ENCODE measurements around the gene GDA. TPM values are rescaled to one million over a fixed set of nuclear protein-coding genes. Genes with fewer than 3 reads are reported as not detected.

Gene GDA
- total RNA-seq, 2 experiments from 2014 or later = not detected

DNA sequence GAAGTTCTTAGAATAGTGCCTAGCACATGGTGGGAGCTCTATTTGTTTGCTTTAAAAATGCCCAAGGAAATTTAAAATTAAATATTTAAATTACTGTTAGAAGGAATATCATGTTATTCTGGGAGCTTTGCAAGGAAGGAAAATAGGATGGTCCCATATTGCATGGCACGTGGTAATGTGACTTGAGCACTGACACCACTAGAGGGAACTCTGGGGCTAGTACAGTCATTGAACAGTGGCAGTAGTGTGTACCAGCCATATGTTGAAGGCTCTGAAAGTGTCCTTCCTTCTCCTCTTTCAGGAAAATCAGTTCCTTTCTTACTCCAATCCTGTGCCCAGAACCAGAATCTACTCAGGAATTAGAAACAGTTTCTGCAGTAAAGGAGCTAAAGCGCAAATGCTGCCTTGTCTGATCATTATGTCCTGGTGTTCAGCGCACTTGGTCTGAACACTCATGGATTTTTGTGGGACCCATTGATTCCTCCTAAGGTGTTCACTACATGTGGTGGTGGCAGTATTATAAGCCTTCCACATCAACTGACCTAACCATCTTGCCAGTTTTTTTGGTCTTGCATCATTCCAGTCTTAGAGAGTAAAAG lies 54.1 kb downstream of the GDA start:
- ChIA-PET POLR2A (interaction anchor here (0.6 kb wide), 1 partner anchor 58 kb away, joined by 4 read pairs; no protein-coding TSS in a partner anchor), CTCF (interaction anchor here (1.2 kb wide), 1 partner anchor 78 kb away, joined by 3 read pairs; no protein-coding TSS in a partner anchor)
- Mint-ChIP-seq H3K36me3 (ENCODE audit: low read depth) (no peaks in the 10 kb centered on the region), H3K4me1 (no peaks in the 10 kb centered on the region), H3K27me3 (peaks cover 7% of the 10 kb centered on the region), H3K9me3 (no peaks in the 10 kb centered on the region), H3K27ac (no peak overlapping the region), H3K4me3 (no peak overlapping the region)
- DNase-seq = no peak

DNA sequence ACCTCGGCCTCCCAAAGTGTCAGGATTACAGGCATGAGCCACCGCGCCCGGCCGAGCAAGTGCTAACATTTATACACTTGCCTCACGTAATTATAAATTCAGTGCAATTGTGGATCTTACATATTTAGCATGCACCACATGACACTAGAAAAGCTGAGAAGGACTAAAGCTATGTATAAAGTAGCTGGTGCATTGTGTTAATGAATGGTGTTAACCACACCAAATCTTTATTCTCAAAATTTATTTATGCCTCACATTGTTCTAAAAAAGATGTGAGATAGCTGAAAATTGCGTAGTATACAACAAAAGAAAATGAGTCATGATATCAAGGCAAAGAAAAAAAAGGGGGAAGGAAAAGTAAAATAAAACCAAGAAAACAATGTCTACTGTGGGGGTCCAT lies 54.8 kb downstream of the GDA start:
- POLR2A ChIA-PET = no interaction called here
- Mint-ChIP-seq H3K36me3 (ENCODE audit: low read depth) (no peaks in the 10 kb centered on the region), H3K4me1 (no peaks in the 10 kb centered on the region), H3K27me3 (peaks cover 9% of the 10 kb centered on the region), H3K9me3 (no peaks in the 10 kb centered on the region), H3K27ac (no peak overlapping the region), H3K4me3 (no peak overlapping the region)
- CTCF ChIA-PET = interaction anchor here (0.9 to 1.2 kb wide), 2 partner anchors 77 to 165 kb away, joined by 3 to 4 read pairs; no protein-coding TSS in a partner anchor
- DNase-seq = no peak

DNA sequence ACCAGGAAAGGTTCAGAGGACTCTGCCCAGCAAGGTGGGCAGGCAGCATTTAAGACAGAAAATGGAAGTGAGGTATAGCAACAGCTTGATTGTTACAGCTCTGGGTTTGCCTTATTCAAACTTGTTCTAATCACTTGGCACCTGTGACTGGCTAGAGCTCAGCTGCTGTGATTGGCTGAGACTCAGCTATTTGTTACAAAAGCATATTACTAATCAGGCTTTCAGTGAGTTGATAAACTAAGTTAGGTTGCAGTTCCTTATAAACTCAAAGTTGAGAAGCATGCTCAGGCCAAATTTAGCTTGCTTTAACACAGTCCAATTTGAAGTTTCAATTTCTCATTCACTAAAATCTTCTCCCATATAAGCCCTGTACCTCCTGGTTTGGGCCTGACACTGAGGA lies 56.3 kb downstream of the GDA start:
- Mint-ChIP-seq H3K36me3 (ENCODE audit: low read depth) (no peaks in the 10 kb centered on the region), H3K9me3 (no peaks in the 10 kb centered on the region), H3K4me3 (no peak overlapping the region), H3K27ac (no peak overlapping the region), H3K27me3 (peaks cover 13% of the 10 kb centered on the region), H3K4me1 (no peaks in the 10 kb centered on the region)
- ChIA-PET POLR2A (no interaction called here), CTCF (no interaction called here)
- DNase-seq = no peak

DNA sequence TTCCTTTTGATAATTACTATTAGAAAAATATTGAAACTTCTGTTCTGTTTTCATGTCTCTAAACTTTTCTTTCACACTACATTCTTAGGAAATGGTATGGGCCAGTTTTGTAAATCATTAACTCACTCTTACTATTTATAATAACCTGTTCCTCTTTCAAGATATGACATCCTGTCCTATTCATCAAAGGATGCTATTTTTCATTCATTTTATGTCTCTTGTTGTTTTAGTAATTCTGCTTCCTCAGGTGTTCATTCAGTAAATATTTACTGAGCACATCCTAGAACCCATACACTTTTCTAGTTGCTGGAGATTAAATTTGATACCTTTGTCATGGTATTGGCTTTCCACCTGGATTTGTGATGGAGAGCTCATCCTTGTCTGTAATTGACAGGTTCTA lies 58.0 kb downstream of the GDA start:
- peaks cover 18% of the 10 kb centered on the region for H3K27me3 Mint-ChIP-seq
- no peaks in the 10 kb centered on the region for H3K9me3 Mint-ChIP-seq
- POLR2A ChIA-PET = no interaction called here
- CTCF ChIA-PET = interaction anchor here (1.0 kb wide), 1 partner anchor 168 kb away, joined by 3 read pairs; no protein-coding TSS in a partner anchor
- H3K4me1 Mint-ChIP-seq = no peaks in the 10 kb centered on the region
- no peak overlapping the region for H3K27ac Mint-ChIP-seq
- no peaks in the 10 kb centered on the region for H3K36me3 Mint-ChIP-seq (ENCODE audit: low read depth)
- no peak for DNase-seq
- H3K4me3 Mint-ChIP-seq = no peak overlapping the region

DNA sequence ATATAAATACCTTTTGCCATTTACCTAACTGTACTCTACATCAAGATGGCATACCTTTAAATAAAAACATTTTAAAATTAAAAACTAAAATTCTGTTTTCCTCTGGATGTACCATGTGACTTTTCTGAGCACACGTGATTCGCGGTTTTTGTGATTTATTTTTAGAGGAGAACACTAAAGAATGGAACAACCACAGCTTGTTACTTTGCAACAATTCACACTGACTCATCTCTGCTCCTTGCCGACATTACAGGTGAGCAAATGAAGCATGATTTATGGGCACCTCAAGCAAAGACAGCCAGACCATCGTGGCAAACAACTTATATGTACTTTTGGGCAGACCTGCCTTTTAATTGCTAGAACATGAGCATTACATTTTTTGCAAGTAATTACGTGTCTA lies 61.3 kb downstream of the GDA start:
- H3K36me3 Mint-ChIP-seq (ENCODE audit: low read depth) = no peaks in the 10 kb centered on the region
- CTCF ChIA-PET = no interaction called here

DNA sequence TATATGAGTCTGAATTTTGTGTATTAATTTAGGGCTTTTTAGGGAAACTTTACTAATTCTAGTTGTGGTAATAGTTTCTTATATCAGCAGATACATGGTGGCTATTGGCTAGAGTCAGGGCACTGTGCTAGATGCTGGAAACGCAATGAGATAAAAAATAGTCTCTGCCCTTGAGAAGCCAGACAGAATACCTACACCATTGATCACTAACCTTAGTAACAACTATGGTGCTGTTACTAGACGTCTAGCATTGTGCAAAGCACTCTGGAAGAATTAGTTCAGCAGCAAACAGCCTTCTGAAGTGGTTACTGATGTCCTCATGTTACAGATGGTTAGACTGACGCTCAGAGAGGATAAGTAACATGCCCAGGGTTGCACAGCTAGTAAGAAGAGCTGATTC lies 61.8 kb downstream of the GDA start:
- Mint-ChIP-seq H3K4me3 (no peak overlapping the region), H3K27me3 (peaks cover 18% of the 10 kb centered on the region), H3K4me1 (no peaks in the 10 kb centered on the region), H3K9me3 (no peaks in the 10 kb centered on the region), H3K27ac (no peak overlapping the region), H3K36me3 (ENCODE audit: low read depth) (no peaks in the 10 kb centered on the region)
- CTCF ChIA-PET = no interaction called here
- POLR2A ChIA-PET = no interaction called here
- DNase-seq = no peak

More for the DNA sequence above, 61.3 kb downstream of the GDA start:
- POLR2A ChIA-PET = no interaction called here
- peaks cover 18% of the 10 kb centered on the region for H3K27me3 Mint-ChIP-seq
- no peak overlapping the region for H3K27ac Mint-ChIP-seq
- no peaks in the 10 kb centered on the region for H3K4me1 Mint-ChIP-seq
- H3K9me3 Mint-ChIP-seq = no peaks in the 10 kb centered on the region
- no peak overlapping the region for H3K4me3 Mint-ChIP-seq
- no peak for DNase-seq

DNA sequence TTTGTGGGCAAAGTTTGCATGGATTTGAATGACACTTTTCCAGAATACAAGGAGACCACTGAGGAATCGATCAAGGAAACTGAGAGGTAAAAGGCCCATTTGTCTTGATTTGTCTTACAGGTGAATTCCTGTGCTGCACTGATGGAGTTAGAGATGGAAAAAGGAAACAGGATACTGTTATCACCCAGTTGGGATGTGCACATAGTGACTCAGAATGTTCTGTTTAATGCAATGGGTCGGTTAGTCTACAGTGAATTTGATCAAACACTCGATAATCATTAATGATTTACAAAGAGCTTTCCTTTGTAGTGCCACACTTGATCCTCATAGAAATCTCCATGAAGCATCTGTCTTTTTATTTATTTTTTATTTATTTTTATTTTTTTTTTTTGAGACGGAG lies 64.7 kb downstream of the GDA start:
- no peak overlapping the region for H3K4me3 Mint-ChIP-seq
- POLR2A ChIA-PET = no interaction called here
- peaks cover 13% of the 10 kb centered on the region for H3K27me3 Mint-ChIP-seq
- H3K27ac Mint-ChIP-seq = no peak overlapping the region
- CTCF ChIA-PET = interaction anchor here (1.3 kb wide), 1 partner anchor 175 kb away, joined by 3 read pairs; no protein-coding TSS in a partner anchor
- H3K36me3 Mint-ChIP-seq (ENCODE audit: low read depth) = no peaks in the 10 kb centered on the region
- no peak for DNase-seq
- H3K9me3 Mint-ChIP-seq = no peaks in the 10 kb centered on the region
- no peaks in the 10 kb centered on the region for H3K4me1 Mint-ChIP-seq

DNA sequence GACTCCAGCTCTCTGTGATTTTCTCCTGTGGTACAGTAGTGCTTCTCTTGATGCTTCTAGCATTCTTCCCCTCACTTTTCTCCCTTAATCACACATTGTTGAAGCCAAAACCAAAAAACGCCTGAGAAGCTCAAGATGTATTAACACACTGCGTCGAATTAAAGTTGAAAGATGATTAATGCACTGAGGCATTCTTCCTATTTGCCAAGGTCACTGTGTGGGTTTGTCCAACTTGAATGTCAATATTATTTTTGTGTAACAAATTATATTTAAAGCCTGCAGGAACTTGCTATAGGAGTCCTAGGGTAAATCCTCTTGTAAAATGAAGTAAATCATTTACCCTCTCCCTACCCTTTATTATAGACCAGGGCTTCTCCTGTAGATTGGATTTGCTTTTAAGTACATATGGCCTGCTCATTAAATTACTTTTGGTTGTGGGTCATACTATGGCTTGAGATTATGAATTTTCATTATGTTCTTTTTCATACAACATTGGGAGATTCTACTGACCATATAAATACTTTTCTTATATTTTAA lies 68.1 kb downstream of the GDA start:
- Mint-ChIP-seq H3K9me3 (no peaks in the 10 kb centered on the region), H3K4me1 (no peaks in the 10 kb centered on the region), H3K4me3 (no peak overlapping the region), H3K27me3 (peaks cover 3% of the 10 kb centered on the region), H3K36me3 (ENCODE audit: low read depth) (no peaks in the 10 kb centered on the region), H3K27ac (no peak overlapping the region)
- POLR2A ChIA-PET = no interaction called here
- CTCF ChIA-PET = interaction anchor here (1.0 kb wide), 1 partner anchor 55 kb away, joined by 3 read pairs; no protein-coding TSS in a partner anchor
- no peak for DNase-seq

DNA sequence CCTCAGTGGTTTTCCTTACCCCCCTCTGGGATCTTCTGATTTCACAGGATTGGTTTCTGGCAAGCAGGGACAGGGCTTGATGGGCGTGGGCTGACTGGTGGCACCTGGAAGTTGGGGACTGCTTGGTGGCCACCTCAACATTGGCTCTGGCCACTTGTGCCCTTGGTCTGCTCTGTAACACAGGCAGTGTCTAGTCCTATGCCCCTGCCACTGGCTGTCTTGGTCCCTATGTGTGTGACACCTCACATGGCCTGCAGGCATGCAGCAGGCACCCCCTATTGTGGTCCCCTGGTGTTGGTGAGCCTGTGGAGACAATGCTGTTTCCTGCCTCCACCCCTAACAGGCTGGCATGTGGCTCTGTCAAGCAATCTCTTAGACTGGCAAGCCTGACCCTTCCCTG lies 71.3 kb downstream of the GDA start:
- peaks cover 7% of the 10 kb centered on the region for H3K27me3 Mint-ChIP-seq
- H3K36me3 Mint-ChIP-seq (ENCODE audit: low read depth) = no peaks in the 10 kb centered on the region
- CTCF ChIA-PET = no interaction called here
- H3K9me3 Mint-ChIP-seq = no peaks in the 10 kb centered on the region
- DNase-seq = no peak
- H3K4me3 Mint-ChIP-seq = no peak overlapping the region
- POLR2A ChIA-PET = no interaction called here
- no peak overlapping the region for H3K27ac Mint-ChIP-seq
- no peaks in the 10 kb centered on the region for H3K4me1 Mint-ChIP-seq

DNA sequence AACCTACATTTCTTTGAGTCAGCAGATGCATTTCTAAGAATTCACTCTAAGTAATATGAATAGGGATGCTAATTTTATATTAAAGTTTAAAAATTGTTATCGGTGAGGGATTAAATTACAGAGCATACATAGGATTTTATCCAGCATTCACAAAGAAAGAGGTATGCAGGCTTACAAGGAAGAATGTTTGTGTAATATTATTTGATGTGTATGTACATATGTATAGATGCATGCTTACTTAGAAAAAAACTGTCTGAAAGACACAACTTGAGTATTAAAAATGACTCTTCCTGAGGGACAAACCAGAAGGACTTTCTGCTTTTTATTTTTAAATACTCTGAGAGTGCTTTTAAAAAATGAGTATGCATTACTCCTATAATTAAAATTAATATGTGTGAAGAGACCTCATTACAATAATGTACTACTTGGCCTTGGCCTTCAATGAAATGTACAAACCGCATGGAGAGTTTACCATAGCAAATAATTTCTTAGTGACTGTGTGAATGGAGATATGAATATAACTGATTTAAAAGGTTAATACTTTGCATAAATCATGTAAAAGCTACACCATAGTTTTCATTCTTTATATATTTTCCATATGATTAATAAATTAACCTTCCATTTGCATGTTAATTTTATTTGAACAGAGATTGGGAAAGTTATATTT lies 77.0 kb downstream of the GDA start:
- H3K27ac Mint-ChIP-seq = no peak overlapping the region
- ChIA-PET CTCF (no interaction called here), POLR2A (no interaction called here)
- no peaks in the 10 kb centered on the region for H3K36me3 Mint-ChIP-seq (ENCODE audit: low read depth)
- no peak overlapping the region for H3K4me3 Mint-ChIP-seq
- peaks cover 6% of the 10 kb centered on the region for H3K27me3 Mint-ChIP-seq
- no peaks in the 10 kb centered on the region for H3K4me1 Mint-ChIP-seq
- DNase-seq = no peak
- no peaks in the 10 kb centered on the region for H3K9me3 Mint-ChIP-seq

DNA sequence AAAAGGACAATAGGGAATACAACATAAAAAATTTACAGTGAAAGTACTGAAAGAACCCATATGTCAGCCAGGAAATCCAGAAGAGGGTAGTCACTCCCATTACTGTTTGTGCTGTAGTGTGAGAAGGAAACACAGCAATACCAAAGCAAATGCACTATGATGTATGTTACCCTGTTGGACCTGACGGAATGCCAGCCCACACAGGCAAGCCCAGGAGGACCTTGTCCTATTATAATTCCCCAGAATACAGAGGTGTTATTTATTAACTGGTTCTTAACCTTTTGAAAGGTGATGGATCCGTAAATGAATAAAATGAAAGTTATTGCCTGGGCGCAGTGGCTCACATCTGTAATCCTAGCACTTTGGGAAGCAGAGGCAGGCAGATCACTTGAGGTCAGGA lies 79.0 kb downstream of the GDA start:
- Mint-ChIP-seq H3K27ac (no peak overlapping the region), H3K4me3 (no peak overlapping the region), H3K36me3 (ENCODE audit: low read depth) (no peaks in the 10 kb centered on the region), H3K4me1 (no peaks in the 10 kb centered on the region), H3K9me3 (no peaks in the 10 kb centered on the region), H3K27me3 (peaks cover 5% of the 10 kb centered on the region)
- no peak for DNase-seq
- ChIA-PET POLR2A (no interaction called here), CTCF (no interaction called here)

DNA sequence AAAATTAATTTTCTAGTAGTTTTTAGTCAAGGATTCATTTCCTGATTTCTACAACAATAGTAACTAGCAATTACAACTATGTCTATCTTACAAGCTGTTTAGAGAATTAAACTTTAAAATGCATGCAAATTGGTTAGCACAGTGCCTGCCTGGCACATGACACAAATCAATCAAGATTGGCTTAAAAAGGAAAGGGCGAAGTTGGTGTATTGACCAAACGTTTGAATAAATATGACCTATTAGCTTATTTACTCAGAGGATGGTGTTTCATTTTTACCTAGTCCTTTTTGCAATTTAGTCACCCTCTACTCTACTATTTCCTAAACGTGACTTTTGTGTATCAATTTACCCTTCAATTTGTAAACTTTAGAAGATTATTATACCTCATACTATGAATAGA lies 83.5 kb downstream of the GDA start:
- no peaks in the 10 kb centered on the region for H3K36me3 Mint-ChIP-seq (ENCODE audit: low read depth)
- no peak overlapping the region for H3K27ac Mint-ChIP-seq
- no peak for DNase-seq
- no peaks in the 10 kb centered on the region for H3K9me3 Mint-ChIP-seq
- ChIA-PET POLR2A (no interaction called here), CTCF (interaction anchor here (0.9 kb wide), 1 partner anchor 194 kb away, joined by 3 read pairs; no protein-coding TSS in a partner anchor)
- no peaks in the 10 kb centered on the region for H3K4me1 Mint-ChIP-seq
- H3K4me3 Mint-ChIP-seq = no peak overlapping the region
- peaks cover 4% of the 10 kb centered on the region for H3K27me3 Mint-ChIP-seq

DNA sequence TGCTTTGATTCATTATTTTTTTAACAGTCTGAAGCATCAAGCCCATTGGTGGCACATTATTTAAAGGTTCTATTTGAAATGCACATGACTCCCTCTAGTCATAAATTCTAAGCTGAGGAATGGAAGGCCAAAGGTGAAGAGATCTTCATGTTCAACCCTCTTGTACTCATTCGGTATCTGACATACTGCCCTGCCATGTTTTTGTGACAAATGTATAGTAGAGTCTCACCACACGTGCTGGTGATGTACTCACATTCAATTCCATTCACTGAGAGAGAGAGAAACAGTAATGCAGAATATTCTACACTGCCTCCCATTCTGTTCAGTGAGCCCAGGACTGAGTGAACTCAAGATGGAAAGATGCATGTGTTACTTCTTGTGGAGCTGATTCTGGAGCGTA lies 98.3 kb downstream of the GDA start:
- Mint-ChIP-seq H3K36me3 (ENCODE audit: low read depth) (no peaks in the 10 kb centered on the region), H3K27ac (no peak overlapping the region), H3K4me1 (no peaks in the 10 kb centered on the region), H3K27me3 (peaks cover 21% of the 10 kb centered on the region), H3K4me3 (no peak overlapping the region), H3K9me3 (no peaks in the 10 kb centered on the region)
- ChIA-PET CTCF (no interaction called here), POLR2A (no interaction called here)
- DNase-seq = no peak

DNA sequence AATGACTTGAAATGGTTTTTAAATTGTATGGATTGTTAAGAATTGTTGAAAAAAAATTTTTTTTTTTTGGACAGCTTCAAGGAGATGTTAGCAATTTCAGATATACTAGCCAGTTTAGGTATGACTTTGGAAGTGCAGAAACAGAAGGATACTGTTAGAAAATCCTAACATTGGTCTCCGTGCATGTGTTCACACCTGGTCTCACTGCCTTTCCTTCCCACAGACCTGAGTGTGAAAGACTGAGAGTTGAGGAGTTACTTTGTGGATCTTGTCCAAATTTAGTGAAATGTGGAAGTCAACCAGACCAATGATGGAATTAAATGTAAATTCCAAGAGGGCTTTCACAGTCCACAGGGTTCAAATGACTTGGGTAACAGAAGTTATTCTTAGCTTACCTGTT lies 102.3 kb downstream of the GDA start:
- H3K4me1 Mint-ChIP-seq = no peaks in the 10 kb centered on the region
- POLR2A ChIA-PET = no interaction called here
- no peaks in the 10 kb centered on the region for H3K9me3 Mint-ChIP-seq
- H3K27ac Mint-ChIP-seq = no peak overlapping the region
- H3K36me3 Mint-ChIP-seq (ENCODE audit: low read depth) = no peaks in the 10 kb centered on the region
- peaks cover 36% of the 10 kb centered on the region for H3K27me3 Mint-ChIP-seq
- no peak overlapping the region for H3K4me3 Mint-ChIP-seq
- no peak for DNase-seq
- CTCF ChIA-PET = interaction anchor here (1.3 kb wide), 1 partner anchor 21 kb away, joined by 5 read pairs; no protein-coding TSS in a partner anchor

Measured in activated CD4-positive, alpha-beta memory T cell treated with anti-CD3 and anti-CD28 coated beads, Interleukin-2, amount 10 ng/mL, durations not matched to agents 7 days and 5 days (primary cell).